CD4-positive, alpha-beta T cell (primary cell): ENCODE results near the gene EIF2AK3. TPM values are rescaled to one million over a fixed set of nuclear protein-coding genes. Genes with fewer than 3 reads are reported as not detected.

Experiments
- ATAC-seq: fragments of 200-7000 bp; cut with Tn5 transposase; one replicate; pipeline ENCODE4 v1.10.0; 2022; ENCODE audit warnings: mild to moderate bottlenecking; ENCODE audit not compliant: poor library complexity
- CTCF ChIA-PET: fragments of 350-600 bp; sonication (Branson Sonifier 250); formaldehyde crosslinking; loops from one replicate; lab custom pipeline; 2021; ENCODE audit warnings: antibody characterized with exemption, inconsistent platforms; lab: Charles Lee
- POLR2A ChIA-PET: fragments of 350-600 bp; sonication (Branson Sonifier 250); formaldehyde crosslinking; loops from one replicate; lab custom pipeline; 2021; ENCODE audit warnings: antibody characterized with exemption, inconsistent platforms; lab: Charles Lee
- DNase-seq, 14 experiments: peaks; one replicate each; pipeline ENCODE4 v3.0.0-alpha.2; 2013 to 2020; ENCODE audit warnings: mixed read lengths in 2 of 14
- H3K27ac ChIP-seq, 2 donors: one replicate each; pipeline versions ENCODE4 v1.5.1 to v1.7.0; 2013; ENCODE audit warnings: low read length in 2 of 2, low read depth in 1 of 2, mild to moderate bottlenecking in 1 of 2
- H3K27me3 ChIP-seq, 2 experiments: 1 replicate in 1 of 2; 2 replicates in 1 of 2; pipeline versions ENCODE4 v1.6.1 to v1.7.0; 2013; ENCODE audit warnings: low read length in 2 of 2, control low read depth in 1 of 2, mild to moderate bottlenecking in 1 of 2, moderate library complexity in 1 of 2; ENCODE audit not compliant: insufficient read depth in 2 of 2, control insufficient read depth in 1 of 2
- H3K36me3 ChIP-seq: one replicate; pipeline ENCODE4 v1.6.1; 2013; ENCODE audit warnings: low read length, control low read depth; ENCODE audit not compliant: insufficient read depth
- H3K4me1 ChIP-seq: one replicate; pipeline ENCODE4 v1.6.1; 2013; ENCODE audit warnings: low read length, control low read depth; ENCODE audit not compliant: insufficient read depth
- H3K4me3 ChIP-seq: one replicate; pipeline ENCODE4 v1.5.1; 2013; ENCODE audit warnings: mild to moderate bottlenecking, low read length, moderate library complexity
- H3K9me3 ChIP-seq, 2 experiments: 1 replicate in 1 of 2; 2 replicates in 1 of 2; pipeline versions ENCODE4 v1.6.1 to v1.7.0; 2013; ENCODE audit warnings: low read length in 2 of 2, mild to moderate bottlenecking in 2 of 2, control low read depth in 1 of 2, moderate library complexity in 1 of 2; ENCODE audit not compliant: control insufficient read depth in 1 of 2, insufficient read depth in 1 of 2
- H3K27ac Mint-ChIP-seq: one replicate; pipeline ENCODE4 v1.8.0; 2020; ENCODE audit warnings: mixed read lengths
- H3K27me3 Mint-ChIP-seq: one replicate; pipeline ENCODE4 v1.8.0; 2021; ENCODE audit warnings: mixed read lengths
- H3K36me3 Mint-ChIP-seq: one replicate; pipeline ENCODE4 v1.8.0; 2021; ENCODE audit warnings: low read depth, mixed read lengths
- H3K4me1 Mint-ChIP-seq: one replicate; pipeline ENCODE4 v1.8.0; 2021; ENCODE audit warnings: low read depth, mixed read lengths
- H3K4me3 Mint-ChIP-seq: one replicate; pipeline ENCODE4 v1.8.0; 2020; ENCODE audit warnings: mild to moderate bottlenecking, mixed read lengths
- H3K9me3 Mint-ChIP-seq: one replicate; pipeline ENCODE4 v1.8.0; 2020; ENCODE audit warnings: mixed read lengths
- intact Hi-C, 2 experiments: fragments of 100-400 bp; cut with DNase I in 1 of 2; cut with micrococcal nuclease in 1 of 2; formaldehyde crosslinking; loops; one replicate each; pipeline versions ENCODE4 v1.15.1 to v1.9.0; 2023 to 2025; cut with DNase I, micrococcal nuclease
- total RNA-seq, 174 experiments: library from RNA in 2 of 174; stranded (reverse) in 2 of 174; gene quantifications; one replicate each; pipeline ENCODE4 v1.2.3 and lab custom pipeline; 2021 to 2026
- TF ChIP-seq, protein P1 (sequence below): fragments of 200-600 bp; IDR thresholded peaks from one replicate; pipeline ENCODE4 v1.8.0; 2022; ENCODE audit warnings: antibody characterized with exemption, mild to moderate bottlenecking

EIF2AK3 gene
- total RNA-seq, 2 experiments from 2014 or later = 30.6 to 37.0 TPM

GRCh38 chr2:88622307-88622706 lies 5.0 kb downstream of the EIF2AK3 start:
- ATAC-seq (no peak), DNase-seq (no peak)
- Mint-ChIP-seq H3K36me3 (peaks cover 3% of the 10 kb centered on the region), H3K4me3 (no peak overlapping the region), H3K4me1 (peaks cover 51% of the 10 kb centered on the region), H3K27me3 (no peaks in the 10 kb centered on the region), H3K9me3 (no peaks in the 10 kb centered on the region), H3K27ac (no peak overlapping the region)
- Histone ChIP-seq H3K4me1 (peaks cover 25% of the 10 kb centered on the region), H3K9me3 (no peaks in the 10 kb centered on the region), H3K36me3 (no peaks in the 10 kb centered on the region), H3K27ac (no peak overlapping the region), H3K4me3 (no peak overlapping the region), H3K27me3 (no peaks in the 10 kb centered on the region)
- intact Hi-C loops = no loop called here
- ChIA-PET CTCF (interaction anchor here (1.1 kb wide), 1 partner anchor 14 kb away, joined by 3 read pairs; no protein-coding TSS in a partner anchor), POLR2A (no interaction called here)
- TF ChIP-seq, protein P1, sequence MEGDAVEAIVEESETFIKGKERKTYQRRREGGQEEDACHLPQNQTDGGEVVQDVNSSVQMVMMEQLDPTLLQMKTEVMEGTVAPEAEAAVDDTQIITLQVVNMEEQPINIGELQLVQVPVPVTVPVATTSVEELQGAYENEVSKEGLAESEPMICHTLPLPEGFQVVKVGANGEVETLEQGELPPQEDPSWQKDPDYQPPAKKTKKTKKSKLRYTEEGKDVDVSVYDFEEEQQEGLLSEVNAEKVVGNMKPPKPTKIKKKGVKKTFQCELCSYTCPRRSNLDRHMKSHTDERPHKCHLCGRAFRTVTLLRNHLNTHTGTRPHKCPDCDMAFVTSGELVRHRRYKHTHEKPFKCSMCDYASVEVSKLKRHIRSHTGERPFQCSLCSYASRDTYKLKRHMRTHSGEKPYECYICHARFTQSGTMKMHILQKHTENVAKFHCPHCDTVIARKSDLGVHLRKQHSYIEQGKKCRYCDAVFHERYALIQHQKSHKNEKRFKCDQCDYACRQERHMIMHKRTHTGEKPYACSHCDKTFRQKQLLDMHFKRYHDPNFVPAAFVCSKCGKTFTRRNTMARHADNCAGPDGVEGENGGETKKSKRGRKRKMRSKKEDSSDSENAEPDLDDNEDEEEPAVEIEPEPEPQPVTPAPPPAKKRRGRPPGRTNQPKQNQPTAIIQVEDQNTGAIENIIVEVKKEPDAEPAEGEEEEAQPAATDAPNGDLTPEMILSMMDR = no peak

DNA sequence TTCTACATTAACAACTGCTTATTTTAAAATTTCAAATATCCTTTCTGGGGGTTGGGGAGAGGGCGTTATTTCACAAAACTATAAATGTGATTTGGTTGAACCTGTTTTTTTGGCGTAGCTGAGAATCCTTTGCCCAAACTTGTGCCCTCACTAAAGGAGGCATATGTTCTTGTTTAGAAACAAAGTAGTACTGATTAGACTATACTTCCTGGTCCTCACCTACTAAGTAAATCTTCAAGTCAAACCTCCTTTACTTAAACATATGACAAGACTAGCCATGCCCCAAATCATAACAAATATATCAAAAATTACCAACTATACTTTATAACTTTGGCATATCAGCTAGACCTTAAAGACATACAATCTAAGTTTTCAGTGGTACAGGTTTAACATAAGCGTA lies 5.8 kb downstream of the EIF2AK3 start:
- H3K9me3 Mint-ChIP-seq = no peaks in the 10 kb centered on the region
- ATAC-seq = no peak
- Histone ChIP-seq H3K4me3 (no peak overlapping the region), H3K27me3 (no peaks in the 10 kb centered on the region), H3K27ac (no peak overlapping the region), H3K9me3 (no peaks in the 10 kb centered on the region), H3K36me3 (no peaks in the 10 kb centered on the region), H3K4me1 (peaks cover 24% of the 10 kb centered on the region)
- no peak overlapping the region for H3K4me3 Mint-ChIP-seq
- intact Hi-C loops = no loop called here
- ChIA-PET POLR2A (no interaction called here), CTCF (interaction anchor here (1.1 kb wide), 1 partner anchor 13 kb away, joined by 3 read pairs; no protein-coding TSS in a partner anchor)
- H3K27me3 Mint-ChIP-seq = no peaks in the 10 kb centered on the region
- H3K4me1 Mint-ChIP-seq = peaks cover 59% of the 10 kb centered on the region
- H3K36me3 Mint-ChIP-seq = peaks cover 2% of the 10 kb centered on the region
- H3K27ac Mint-ChIP-seq = no peak overlapping the region
- TF ChIP-seq, protein P1 = no peak
- DNase-seq = no peak

- Histone ChIP-seq H3K9me3 (no peaks in the 10 kb centered on the region), H3K27ac (no peak overlapping the region), H3K36me3 (no peaks in the 10 kb centered on the region), H3K27me3 (no peaks in the 10 kb centered on the region), H3K4me3 (no peak overlapping the region), H3K4me1 (peaks cover 15% of the 10 kb centered on the region)
- DNase-seq (no peak), ATAC-seq (no peak)
- Mint-ChIP-seq H3K27ac (no peak overlapping the region), H3K4me3 (no peak overlapping the region), H3K27me3 (no peaks in the 10 kb centered on the region), H3K9me3 (no peaks in the 10 kb centered on the region), H3K4me1 (peaks cover 54% of the 10 kb centered on the region), H3K36me3 (no peaks in the 10 kb centered on the region)
- intact Hi-C loops = no loop called here
- TF ChIP-seq, protein P1 = no peak
- ChIA-PET POLR2A (no interaction called here), CTCF (interaction anchor here (0.6 kb wide), 1 partner anchor 13 kb away, joined by 3 read pairs; no protein-coding TSS in a partner anchor)
These were observed 7.2 kb downstream of the EIF2AK3 start for GRCh38 chr2:88620015-88620414.
